ENCODE results near the gene BCL7C.

BCL7C gene

DNA sequence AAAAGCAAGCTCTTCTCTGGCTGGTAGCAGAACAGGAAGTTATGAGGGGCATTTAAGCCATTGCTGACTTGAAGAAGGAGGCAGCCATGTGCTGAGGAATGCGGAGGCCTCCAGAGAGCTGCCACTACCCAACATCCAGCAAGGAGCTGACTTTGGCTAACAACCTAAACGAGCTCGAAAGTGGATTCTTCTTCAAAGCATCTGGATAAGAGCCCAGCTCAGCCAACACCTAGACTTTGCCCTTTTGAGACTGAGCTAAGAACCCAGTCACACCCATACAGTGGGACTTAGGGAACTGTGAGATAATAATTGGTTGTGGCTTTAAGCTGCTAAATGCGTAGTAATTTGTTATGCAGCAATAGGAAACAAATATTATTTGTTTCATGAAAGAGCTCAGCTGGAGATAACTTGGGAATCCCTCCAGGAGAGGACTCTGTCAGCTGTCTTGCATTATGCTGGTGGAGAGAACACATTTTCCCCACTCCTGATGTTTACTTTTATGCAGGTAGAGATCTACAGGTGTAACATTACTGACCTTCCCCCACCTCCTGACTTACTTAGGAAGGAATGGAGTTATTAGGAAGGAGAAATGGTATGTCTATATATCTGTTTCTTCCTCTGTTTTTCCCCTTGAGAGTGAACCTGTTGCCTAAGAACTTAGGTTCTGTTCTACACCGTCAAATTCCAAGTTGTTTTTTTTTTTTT lies 54.2 kb downstream of the BCL7C start:
- no peak overlapping the region for H3K4me3 ChIP-seq (ENCODE audit: low read length)
- TF ChIP-seq, protein P1, sequence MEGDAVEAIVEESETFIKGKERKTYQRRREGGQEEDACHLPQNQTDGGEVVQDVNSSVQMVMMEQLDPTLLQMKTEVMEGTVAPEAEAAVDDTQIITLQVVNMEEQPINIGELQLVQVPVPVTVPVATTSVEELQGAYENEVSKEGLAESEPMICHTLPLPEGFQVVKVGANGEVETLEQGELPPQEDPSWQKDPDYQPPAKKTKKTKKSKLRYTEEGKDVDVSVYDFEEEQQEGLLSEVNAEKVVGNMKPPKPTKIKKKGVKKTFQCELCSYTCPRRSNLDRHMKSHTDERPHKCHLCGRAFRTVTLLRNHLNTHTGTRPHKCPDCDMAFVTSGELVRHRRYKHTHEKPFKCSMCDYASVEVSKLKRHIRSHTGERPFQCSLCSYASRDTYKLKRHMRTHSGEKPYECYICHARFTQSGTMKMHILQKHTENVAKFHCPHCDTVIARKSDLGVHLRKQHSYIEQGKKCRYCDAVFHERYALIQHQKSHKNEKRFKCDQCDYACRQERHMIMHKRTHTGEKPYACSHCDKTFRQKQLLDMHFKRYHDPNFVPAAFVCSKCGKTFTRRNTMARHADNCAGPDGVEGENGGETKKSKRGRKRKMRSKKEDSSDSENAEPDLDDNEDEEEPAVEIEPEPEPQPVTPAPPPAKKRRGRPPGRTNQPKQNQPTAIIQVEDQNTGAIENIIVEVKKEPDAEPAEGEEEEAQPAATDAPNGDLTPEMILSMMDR (IDR thresholded peaks at IDR 0.05; ENCODE audit: insufficient read depth, low read depth, low read length, missing control alignments): no peak
- no peak for DNase-seq (ENCODE audit: low read depth)

DNA sequence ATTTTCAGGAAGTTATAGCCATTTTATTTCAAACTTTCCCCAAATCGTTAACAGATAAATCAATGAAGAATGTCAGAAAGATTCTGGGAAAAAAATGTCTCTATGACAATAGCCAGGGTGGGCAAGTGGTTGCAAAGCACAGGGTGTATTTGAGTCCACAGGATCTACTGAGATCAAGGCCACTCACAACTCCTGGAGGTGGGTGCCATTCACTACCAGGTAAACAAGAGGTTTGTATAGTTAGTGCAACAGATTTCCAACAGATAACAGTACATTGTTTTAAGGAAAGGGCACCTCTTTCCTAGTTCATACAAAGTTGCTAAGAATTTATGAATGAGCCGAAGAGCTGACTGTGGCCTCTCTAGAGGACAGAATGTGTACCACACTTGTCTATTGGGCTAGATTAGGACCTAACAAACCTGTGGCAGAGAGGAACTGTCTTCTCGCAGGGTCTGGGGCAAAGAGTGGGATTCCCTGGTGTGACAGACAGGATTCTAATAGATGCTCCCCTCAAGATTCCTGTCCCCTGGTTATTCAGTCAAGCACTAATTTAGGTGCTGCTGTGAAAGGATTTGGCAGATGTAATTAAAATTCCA lies 54.9 kb downstream of the BCL7C start:
- H3K4me3 ChIP-seq (ENCODE audit: low read length): no peak overlapping the region
- DNase-seq (ENCODE audit: low read depth): no peak
- TF ChIP-seq, protein P1 (IDR thresholded peaks at IDR 0.05; ENCODE audit: insufficient read depth, low read depth, low read length, missing control alignments): no peak

DNA sequence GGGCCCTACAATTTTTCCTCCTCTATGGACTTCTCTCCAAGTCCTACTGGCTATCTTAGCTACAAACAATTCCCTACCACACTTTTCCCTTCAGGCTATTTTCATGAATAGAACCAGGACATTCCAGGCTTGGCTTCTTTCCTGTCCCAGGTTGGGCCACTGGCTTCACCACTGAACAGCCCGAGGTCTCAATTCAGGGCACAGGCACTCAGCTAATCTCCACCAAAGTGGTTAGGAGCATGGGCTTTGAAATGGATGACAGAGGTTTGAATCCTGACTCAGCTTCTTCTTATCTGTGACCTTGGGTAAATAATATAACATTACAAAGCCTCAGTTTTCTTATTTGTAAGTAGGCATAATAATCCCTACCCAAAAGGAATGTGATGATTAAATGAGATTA lies 56.0 kb downstream of the BCL7C start:
- no peak for DNase-seq (ENCODE audit: low read depth)
- TF ChIP-seq, protein P1 (IDR thresholded peaks at IDR 0.05; ENCODE audit: insufficient read depth, low read depth, low read length, missing control alignments): no peak
- H3K4me3 ChIP-seq (ENCODE audit: low read length): no peak overlapping the region
